Measurements from ENCODE around the gene CALHM6.

The CALHM6 gene

GRCh38 chr6:116461331-116461931 is at the start of gene CALHM6:
TSS of gene CALHM6 (plus strand) at chr6:116461375. CDS start at chr6:116461930, 555 bp downstream.
- no peak for FAIRE-seq

- no peak for FAIRE-seq
Measured at GRCh38 chr6:116412270-116412669, 48.9 kb upstream of the CALHM6 start.

GRCh38 chr6:116413357-116413756 is 47.8 kb upstream of the CALHM6 start:
- FAIRE-seq: no peak

DNA sequence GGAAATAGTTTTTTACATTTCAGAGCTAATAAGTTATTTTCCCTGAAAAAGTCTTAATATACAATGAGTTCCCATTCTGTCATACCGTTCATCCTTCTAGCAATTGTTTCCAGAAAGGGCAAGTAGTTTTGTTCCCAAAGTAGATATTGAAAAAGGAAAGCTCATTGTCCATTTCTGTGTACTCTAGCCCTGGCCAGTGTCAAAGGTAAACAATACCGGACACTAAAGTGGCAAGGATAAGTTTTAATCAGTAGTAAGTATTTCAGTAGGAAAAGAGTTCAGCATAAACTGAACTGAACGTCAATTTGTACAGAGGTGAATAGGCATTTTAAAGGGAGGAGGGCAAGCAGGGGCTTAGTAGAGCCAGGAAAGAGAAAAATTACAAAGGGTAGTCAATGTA is 43.5 kb upstream of the CALHM6 start:
- FAIRE-seq: no peak

DNA sequence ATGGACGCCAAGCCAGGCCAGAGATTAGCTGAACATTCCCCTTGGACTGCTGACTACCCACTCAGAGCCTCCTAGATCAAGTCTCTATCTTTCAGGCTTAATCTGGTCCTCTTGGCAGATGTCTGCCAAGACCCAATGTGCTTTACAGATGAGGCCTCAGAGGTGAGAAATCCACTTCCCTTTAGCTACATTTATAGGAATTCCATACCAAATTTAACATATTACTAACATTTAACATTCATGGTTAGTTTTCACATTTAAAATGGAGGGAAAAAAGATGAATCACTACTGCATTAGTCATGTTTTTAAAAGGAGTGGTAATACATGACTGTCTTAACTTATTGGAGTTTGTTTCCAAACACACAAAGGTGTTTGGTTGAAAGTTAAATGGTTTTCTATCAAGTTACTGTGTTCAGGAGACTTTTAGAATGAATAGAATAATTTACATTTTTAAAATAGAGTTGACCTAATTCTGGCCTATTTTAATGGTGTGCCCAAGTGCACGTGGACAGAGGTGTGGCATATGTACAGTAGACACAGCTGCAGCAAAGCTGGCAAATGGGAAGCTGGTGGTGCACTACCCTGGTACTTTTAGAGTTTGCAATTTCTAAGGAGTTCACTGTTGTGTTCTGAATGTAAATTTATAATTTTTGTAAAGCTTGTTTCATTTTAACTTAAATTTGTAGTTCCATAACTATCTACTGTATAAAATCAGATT is 41.9 kb upstream of the CALHM6 start:
- FAIRE-seq: no peak

DNA sequence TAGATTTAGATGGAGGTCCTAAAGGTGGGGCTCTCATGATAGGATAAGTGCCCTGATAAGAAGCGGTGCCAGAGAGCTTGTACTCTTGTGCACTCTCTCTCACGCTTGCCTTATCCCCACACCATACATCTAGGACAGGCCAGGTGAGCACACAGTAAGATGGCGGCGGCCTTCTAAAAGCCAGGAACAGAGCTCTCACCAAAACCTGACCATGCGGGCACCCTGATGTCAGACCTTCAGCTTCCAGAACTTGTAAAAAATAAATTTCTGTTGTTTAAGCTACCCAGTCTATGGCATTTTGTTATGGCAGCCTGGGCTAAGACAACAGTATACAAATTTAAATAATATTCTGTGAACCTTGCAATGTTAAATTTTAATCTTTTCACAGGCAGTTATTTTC is 40.8 kb upstream of the CALHM6 start:
- FAIRE-seq: no peak

DNA sequence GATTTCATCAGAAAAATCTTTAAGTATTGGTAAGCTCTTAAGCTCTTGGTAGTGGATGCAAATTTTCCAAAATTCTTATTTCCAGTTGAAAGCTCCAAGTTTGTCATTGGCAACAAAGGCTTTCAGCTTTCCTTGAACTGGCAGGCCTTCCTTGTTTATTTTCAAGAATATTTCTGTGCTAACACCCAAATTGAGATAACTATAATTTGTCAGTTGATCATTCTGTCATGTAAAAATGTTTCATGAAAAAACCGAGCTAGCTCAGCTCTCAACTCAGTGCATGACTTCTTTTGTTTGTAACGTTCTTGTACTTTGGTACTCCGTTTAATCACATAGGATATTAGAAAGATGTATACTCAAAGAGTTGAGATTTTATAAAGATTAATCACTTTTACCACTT is 38.9 kb upstream of the CALHM6 start:
- FAIRE-seq: no peak

DNA sequence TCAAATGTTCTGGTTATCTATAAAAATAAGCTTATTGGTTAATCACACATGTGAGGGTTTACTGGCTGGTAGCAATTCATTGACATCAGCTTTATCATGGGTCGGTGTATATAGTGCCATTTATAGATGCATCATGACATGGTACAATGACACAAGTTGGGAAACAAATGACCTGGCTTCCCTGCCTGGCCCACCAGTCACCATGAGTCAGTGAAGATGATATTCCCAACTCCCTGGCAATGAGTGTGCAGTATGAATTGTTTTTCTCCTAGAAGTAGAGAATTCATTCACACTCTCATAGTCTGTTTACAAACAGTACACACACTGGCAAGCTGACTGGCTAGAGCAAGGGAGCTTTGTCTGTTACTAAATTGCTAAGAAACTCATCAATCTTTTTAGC is 37.2 kb upstream of the CALHM6 start:
- FAIRE-seq: no peak

GRCh38 chr6:116426551-116426950 is 34.6 kb upstream of the CALHM6 start:
- no peak for FAIRE-seq

DNA sequence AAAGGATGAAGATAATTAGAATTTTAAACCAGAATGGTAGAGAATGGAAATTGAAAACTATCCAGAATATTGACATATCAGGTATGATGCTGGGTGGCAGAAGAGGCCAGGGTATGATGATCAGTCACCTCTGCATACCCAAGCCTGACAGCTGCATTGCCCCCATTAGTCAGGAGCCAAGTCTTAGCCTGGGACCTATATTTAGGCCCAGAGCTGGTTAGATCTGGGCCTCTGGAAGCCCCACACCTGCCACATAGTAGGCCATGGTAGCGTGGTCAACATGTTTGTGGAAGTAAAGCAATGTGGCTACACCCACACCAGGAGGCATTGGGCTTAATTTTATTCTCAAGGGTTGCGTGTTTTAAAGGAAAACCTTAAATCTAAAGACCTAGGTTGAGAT is 32.1 kb upstream of the CALHM6 start:
- no peak for FAIRE-seq

- FAIRE-seq: no peak
Measured at GRCh38 chr6:116430860-116431259, 30.3 kb upstream of the CALHM6 start.

DNA sequence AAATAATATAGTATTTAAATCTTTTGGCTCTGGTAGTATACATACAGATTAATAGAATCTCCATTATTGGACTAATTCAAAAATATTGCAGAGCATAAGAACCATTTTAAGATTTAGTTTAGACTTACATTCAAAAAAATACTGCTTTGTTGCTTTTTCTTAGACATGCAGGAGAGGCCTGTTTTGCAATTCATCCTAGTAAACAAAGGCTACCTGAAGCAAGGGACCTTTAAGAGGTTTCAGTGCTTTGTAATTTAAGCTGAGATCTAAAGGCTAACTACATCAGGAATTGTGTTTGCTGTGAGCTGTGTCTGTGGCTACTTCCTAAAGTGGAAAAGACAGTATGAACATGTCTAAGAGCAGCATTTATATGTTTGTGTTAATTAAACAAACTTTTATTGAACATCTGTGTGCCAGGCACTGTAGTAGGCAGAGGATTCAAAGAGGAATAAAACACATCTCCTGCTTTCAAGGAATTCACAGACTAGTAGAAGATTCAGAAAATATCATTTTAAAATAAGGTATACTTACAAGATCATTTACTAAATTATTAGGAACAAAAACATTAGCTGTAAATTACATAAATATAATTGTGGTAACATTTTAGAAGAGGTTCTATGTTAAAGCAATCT is 29.1 kb upstream of the CALHM6 start:
- FAIRE-seq: no peak

DNA sequence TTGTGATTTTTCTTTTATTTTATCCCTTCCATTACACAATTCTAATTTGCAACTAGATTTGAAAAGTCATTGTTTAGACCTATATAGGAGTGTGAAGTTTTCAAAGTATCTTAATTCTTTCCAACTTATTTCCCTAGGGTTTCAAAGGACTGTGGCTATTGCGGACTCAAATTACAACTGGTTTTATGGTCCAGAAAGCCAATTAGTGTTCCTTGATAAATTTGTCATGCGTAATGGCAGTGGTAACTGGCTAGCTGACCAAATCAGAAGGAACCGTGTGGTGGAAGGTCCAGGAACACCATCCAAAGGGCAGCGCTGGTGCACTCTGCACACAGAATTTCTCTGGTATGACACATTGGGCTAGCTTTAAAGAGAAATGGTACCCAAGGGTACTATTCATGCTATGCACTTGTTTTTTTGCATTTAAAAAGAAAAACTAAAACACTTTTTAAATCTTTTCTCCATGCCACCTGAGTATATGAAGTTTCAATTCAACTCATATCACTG is 27.9 kb upstream of the CALHM6 start:
- no peak for FAIRE-seq

DNA sequence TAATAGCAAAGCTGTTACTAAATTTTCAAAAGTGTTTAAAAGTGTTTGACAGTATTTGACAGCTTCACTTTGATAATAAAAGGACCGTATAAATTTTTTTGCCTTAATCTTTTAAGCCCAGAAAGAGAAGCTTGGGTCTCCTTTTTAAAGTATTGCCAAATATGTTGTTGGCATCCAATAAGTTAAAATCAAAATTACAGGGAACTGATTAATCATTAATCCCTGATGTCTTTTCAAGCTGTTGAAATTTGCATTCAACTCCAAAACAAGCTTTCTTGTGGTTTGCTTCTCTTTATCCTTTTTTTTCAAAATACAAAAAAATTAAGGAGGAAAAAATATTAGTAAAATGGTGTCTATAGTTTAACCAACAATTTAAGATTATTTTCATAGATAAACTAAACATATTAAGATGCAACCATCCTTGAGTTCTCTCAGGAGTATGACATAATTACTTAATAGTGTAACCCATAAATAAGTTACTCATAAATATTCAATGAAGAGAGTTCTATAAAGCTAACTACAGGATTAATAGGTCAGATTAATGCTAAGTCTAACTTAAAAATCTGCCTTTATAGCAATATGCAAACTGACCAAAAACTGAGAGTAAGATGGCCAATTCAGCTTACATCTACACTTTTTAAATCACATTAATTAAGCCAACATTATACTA is 27.0 kb upstream of the CALHM6 start:
- FAIRE-seq: no peak

- FAIRE-seq: no peak
Measured at GRCh38 chr6:116436586-116436985, 24.6 kb upstream of the CALHM6 start.

DNA sequence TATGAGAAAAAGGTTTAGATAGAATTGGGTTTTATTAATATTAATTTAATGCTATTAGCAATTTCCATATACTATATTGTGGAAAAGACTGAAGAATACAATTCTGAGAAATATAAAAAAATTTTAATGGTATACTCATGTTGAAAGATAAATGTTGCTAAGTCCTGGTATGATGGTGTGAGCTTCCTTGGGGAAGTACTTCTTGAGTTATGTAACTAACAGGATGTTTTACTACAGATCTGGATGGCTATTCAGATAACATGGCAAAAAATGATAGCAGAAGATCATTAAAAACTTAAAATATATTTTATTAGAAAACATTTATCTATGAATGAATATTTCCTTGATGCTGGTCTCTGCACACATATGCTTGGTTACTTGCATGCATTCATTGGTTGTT is 23.5 kb upstream of the CALHM6 start:
- no peak for FAIRE-seq

- no peak for FAIRE-seq
Measured at GRCh38 chr6:116438590-116439448, 22.4 kb upstream of the CALHM6 start.

DNA sequence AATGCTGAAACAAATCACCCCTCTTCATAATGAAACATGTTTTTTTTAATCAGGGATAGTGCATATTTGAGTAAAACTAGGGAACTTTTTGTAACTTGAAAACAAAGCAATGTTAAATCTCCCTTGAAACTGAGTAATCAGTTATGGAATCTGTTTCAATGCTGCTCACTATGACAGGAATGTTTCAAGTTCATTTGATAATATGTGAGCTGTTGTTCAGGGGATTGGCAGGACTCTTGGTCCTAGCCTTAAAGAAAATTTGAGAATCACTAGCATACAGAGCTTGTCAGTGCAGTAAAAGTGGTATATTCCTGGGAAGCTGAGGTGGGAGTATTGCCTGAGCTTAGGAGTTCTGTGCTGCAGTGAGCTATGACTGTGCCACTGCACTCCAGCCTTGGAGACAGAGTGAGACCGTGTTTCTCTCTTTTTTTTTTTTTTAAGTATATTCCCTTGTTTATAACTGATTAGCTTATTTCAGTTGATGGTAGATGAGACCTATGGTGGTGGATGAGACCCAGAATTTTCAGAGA is 21.6 kb upstream of the CALHM6 start:
- no peak for FAIRE-seq

GRCh38 chr6:116443105-116443504 is 18.1 kb upstream of the CALHM6 start:
- no peak for FAIRE-seq

DNA sequence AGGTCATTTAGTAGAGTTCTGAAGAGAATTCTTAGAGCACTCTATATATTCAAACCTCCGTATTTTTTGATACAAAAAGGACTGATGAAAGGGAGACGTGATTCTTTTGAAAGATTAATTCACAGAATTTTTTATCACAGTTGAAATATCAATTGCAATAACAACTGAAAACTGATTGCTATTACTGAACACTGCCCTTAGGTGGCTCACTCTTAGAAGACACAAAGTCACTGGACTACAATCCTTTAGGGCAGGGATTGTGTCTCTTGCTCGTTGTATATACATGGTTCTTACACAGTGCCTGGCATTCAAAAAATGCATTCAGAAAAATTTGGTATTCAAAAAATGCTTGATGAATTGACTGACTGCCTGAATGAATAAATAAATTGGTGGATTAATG is 17.1 kb upstream of the CALHM6 start:
- FAIRE-seq: peak; percentile 68

- FAIRE-seq: no peak
Measured at GRCh38 chr6:116444575-116444974, 16.6 kb upstream of the CALHM6 start.

- no peak for FAIRE-seq
Measured at GRCh38 chr6:116445102-116445501, 16.1 kb upstream of the CALHM6 start.
